ENCODE results near the gene VPS41.

DNA sequence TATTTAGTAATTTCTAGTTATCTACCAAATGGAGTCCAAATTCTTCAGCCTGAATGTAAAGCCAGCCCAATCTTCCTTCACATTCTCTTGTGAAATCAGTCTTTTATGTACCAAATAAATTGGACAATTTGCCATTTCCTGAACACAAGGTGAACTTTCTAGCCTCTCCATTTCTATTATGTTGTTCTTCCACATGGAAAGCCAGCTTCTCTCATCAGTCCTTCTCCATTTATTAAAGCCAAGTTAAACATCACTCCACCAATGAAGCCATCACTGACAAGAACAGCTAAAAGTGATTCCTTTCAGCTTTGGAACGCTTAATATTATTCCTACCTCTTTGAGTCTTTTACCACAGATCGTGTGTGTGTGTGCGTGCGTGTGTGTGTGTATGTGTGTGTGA, 88.4 kb downstream of the VPS41 start:
- TF ChIP-seq, protein P1, sequence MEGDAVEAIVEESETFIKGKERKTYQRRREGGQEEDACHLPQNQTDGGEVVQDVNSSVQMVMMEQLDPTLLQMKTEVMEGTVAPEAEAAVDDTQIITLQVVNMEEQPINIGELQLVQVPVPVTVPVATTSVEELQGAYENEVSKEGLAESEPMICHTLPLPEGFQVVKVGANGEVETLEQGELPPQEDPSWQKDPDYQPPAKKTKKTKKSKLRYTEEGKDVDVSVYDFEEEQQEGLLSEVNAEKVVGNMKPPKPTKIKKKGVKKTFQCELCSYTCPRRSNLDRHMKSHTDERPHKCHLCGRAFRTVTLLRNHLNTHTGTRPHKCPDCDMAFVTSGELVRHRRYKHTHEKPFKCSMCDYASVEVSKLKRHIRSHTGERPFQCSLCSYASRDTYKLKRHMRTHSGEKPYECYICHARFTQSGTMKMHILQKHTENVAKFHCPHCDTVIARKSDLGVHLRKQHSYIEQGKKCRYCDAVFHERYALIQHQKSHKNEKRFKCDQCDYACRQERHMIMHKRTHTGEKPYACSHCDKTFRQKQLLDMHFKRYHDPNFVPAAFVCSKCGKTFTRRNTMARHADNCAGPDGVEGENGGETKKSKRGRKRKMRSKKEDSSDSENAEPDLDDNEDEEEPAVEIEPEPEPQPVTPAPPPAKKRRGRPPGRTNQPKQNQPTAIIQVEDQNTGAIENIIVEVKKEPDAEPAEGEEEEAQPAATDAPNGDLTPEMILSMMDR (IDR thresholded peaks at IDR 0.05): no peak
- TF ChIP-seq ELF1 (IDR thresholded peaks at IDR 0.05) (no peak), RAD21 (IDR thresholded peaks at IDR 0.05; ENCODE audit: low read length) (no peak), MAX (IDR thresholded peaks at IDR 0.05; ENCODE audit: low read depth) (no peak), POLR2AphosphoS5 (IDR thresholded peaks at IDR 0.05; ENCODE audit: low read depth, low read length) (no peak), EP300 (IDR thresholded peaks at IDR 0.05; ENCODE audit: borderline replicate concordance in 1 of 2, low read depth in 1 of 2, low read length in 1 of 2) (no peak)
- TF ChIP-seq, protein P2, sequence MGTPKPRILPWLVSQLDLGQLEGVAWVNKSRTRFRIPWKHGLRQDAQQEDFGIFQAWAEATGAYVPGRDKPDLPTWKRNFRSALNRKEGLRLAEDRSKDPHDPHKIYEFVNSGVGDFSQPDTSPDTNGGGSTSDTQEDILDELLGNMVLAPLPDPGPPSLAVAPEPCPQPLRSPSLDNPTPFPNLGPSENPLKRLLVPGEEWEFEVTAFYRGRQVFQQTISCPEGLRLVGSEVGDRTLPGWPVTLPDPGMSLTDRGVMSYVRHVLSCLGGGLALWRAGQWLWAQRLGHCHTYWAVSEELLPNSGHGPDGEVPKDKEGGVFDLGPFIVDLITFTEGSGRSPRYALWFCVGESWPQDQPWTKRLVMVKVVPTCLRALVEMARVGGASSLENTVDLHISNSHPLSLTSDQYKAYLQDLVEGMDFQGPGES (IDR thresholded peaks at IDR 0.05; ENCODE audit: low read depth, low read length): no peak
- TF ChIP-seq, protein P3, sequence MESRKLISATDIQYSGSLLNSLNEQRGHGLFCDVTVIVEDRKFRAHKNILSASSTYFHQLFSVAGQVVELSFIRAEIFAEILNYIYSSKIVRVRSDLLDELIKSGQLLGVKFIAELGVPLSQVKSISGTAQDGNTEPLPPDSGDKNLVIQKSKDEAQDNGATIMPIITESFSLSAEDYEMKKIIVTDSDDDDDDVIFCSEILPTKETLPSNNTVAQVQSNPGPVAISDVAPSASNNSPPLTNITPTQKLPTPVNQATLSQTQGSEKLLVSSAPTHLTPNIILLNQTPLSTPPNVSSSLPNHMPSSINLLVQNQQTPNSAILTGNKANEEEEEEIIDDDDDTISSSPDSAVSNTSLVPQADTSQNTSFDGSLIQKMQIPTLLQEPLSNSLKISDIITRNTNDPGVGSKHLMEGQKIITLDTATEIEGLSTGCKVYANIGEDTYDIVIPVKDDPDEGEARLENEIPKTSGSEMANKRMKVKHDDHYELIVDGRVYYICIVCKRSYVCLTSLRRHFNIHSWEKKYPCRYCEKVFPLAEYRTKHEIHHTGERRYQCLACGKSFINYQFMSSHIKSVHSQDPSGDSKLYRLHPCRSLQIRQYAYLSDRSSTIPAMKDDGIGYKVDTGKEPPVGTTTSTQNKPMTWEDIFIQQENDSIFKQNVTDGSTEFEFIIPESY (IDR thresholded peaks at IDR 0.05; ENCODE audit: borderline replicate concordance, low read depth): no peak
